Neuronal stem cell (in vitro differentiated cells): ENCODE data around the gene AFF3.
A peak's percentile ranks its signal among the peaks of the same experiment; 100 is the strongest.

Source experiments
- DNase-seq: peaks from one replicate; pipeline ENCODE4 v3.0.0-alpha.2; 2013; ENCODE audit warnings: low spot score
- H2AFZ ChIP-seq: one replicate; pipeline ENCODE4 v1.6.1; 2013; ENCODE audit warnings: mild to moderate bottlenecking, low read length, inconsistent platforms
- H2AK5ac ChIP-seq: 2 replicates; pipeline ENCODE4 v1.6.1; 2013; ENCODE audit warnings: low read depth, mild to moderate bottlenecking, inconsistent platforms, low read length, moderate library complexity, mixed read lengths
- H2BK120ac ChIP-seq: 2 replicates; pipeline ENCODE4 v1.6.1; 2013; ENCODE audit warnings: low read depth, mild to moderate bottlenecking, inconsistent platforms, low read length, moderate library complexity, mixed read lengths
- H2BK12ac ChIP-seq: one replicate; pipeline ENCODE4 v1.6.1; 2013; ENCODE audit warnings: low read length, inconsistent platforms
- H2BK15ac ChIP-seq: 2 replicates; pipeline ENCODE4 v1.6.1; 2013; ENCODE audit warnings: mild to moderate bottlenecking, low read length, inconsistent platforms, mixed read lengths
- H2BK5ac ChIP-seq: one replicate; pipeline ENCODE4 v1.6.1; 2013; ENCODE audit warnings: inconsistent platforms, mild to moderate bottlenecking, low read length, moderate library complexity
- H3K14ac ChIP-seq: one replicate; pipeline ENCODE4 v1.6.1; 2013; ENCODE audit warnings: low read length, inconsistent platforms
- H3K18ac ChIP-seq: 2 replicates; pipeline ENCODE4 v1.6.1; 2013; ENCODE audit warnings: low read length, inconsistent platforms
- H3K23ac ChIP-seq: 2 replicates; pipeline ENCODE4 v1.6.1; 2013; ENCODE audit warnings: low read depth, mild to moderate bottlenecking, mixed read lengths, low read length, inconsistent platforms; ENCODE audit not compliant: poor library complexity
- H3K27ac ChIP-seq: replicated peaks from 3 replicates; pipeline ENCODE4 v1.5.1; 2013; ENCODE audit warnings: low read length, inconsistent platforms
- H3K27me3 ChIP-seq, 3 experiments: 2 replicates each; pipeline ENCODE4 v1.6.1; 2013; ENCODE audit warnings: low read length in 3 of 3, mild to moderate bottlenecking in 2 of 3, inconsistent platforms in 1 of 3, low read depth in 1 of 3, mixed read lengths in 1 of 3, moderate library complexity in 1 of 3; ENCODE audit not compliant: control insufficient read depth in 3 of 3, insufficient read depth in 3 of 3
- H3K36me3 ChIP-seq, 2 donors: replicated peaks in 1 of 2; 2 replicates each; pipeline ENCODE4 v1.6.1; 2013; ENCODE audit warnings: low read length in 2 of 2; ENCODE audit not compliant: control insufficient read depth in 2 of 2, insufficient read depth in 2 of 2
- H3K4ac ChIP-seq: 2 replicates; pipeline ENCODE4 v1.6.1; 2013; ENCODE audit warnings: inconsistent platforms, mild to moderate bottlenecking, low read length, moderate library complexity
- H3K4me1 ChIP-seq, 2 donors: 1 replicate in 1 of 2; 2 replicates in 1 of 2; pipeline ENCODE4 v1.6.1; 2013; ENCODE audit warnings: low read length in 2 of 2, low read depth in 1 of 2; ENCODE audit not compliant: control insufficient read depth in 2 of 2, insufficient read depth in 1 of 2
- H3K4me2 ChIP-seq: one replicate; pipeline ENCODE4 v1.6.1; 2013; ENCODE audit warnings: mild to moderate bottlenecking, low read length, inconsistent platforms; ENCODE audit not compliant: insufficient read depth, poor library complexity, severe bottlenecking
- H3K4me3 ChIP-seq, 2 donors: 2 replicates each; pipeline ENCODE4 v1.5.1; 2013; ENCODE audit warnings: low read length in 2 of 2, mild to moderate bottlenecking in 2 of 2, inconsistent platforms in 1 of 2, moderate library complexity in 1 of 2
- H3K79me1 ChIP-seq: one replicate; pipeline ENCODE4 v1.6.1; 2013; ENCODE audit warnings: low read depth, mild to moderate bottlenecking, inconsistent platforms, low read length, moderate library complexity
- H3K9ac ChIP-seq: one replicate; pipeline ENCODE4 v1.6.1; 2013; ENCODE audit warnings: mild to moderate bottlenecking, low read depth, low read length, inconsistent platforms; ENCODE audit not compliant: poor library complexity
- H3K9me3 ChIP-seq, 2 donors: replicated peaks in 1 of 2; 2 replicates each; pipeline versions ENCODE3 to v1.6.1; 2013; ENCODE audit warnings: low read length in 2 of 2, mild to moderate bottlenecking in 2 of 2, inconsistent platforms in 1 of 2, low read depth in 1 of 2, mixed read lengths in 1 of 2, moderate library complexity in 1 of 2; ENCODE audit not compliant: control insufficient read depth in 2 of 2, insufficient read depth in 1 of 2
- H4K8ac ChIP-seq: one replicate; pipeline ENCODE4 v1.6.1; 2013; ENCODE audit warnings: low read depth, mild to moderate bottlenecking, inconsistent platforms, low read length, moderate library complexity
- H4K91ac ChIP-seq: one replicate; pipeline ENCODE4 v1.6.1; 2013; ENCODE audit warnings: low read length, low read depth, mild to moderate bottlenecking, inconsistent platforms; ENCODE audit not compliant: poor library complexity
- WGBS, 2 donors: extraction: QIAGEN DNeasy Blood & Tissue Kit; methylation state at CpG; one replicate each; pipeline ENCODE4 v1.1.7; 2013; ENCODE audit warnings: missing lambda C conversion rate in 2 of 2, mixed read lengths in 1 of 2; ENCODE audit not compliant: insufficient read length in 2 of 2, insufficient replicate concordance in 1 of 2; ENCODE audit errors: extremely low coverage in 2 of 2; 5-methylcytosine and 5-hydroxymethylcytosine counted together

The AFF3 gene

DNA sequence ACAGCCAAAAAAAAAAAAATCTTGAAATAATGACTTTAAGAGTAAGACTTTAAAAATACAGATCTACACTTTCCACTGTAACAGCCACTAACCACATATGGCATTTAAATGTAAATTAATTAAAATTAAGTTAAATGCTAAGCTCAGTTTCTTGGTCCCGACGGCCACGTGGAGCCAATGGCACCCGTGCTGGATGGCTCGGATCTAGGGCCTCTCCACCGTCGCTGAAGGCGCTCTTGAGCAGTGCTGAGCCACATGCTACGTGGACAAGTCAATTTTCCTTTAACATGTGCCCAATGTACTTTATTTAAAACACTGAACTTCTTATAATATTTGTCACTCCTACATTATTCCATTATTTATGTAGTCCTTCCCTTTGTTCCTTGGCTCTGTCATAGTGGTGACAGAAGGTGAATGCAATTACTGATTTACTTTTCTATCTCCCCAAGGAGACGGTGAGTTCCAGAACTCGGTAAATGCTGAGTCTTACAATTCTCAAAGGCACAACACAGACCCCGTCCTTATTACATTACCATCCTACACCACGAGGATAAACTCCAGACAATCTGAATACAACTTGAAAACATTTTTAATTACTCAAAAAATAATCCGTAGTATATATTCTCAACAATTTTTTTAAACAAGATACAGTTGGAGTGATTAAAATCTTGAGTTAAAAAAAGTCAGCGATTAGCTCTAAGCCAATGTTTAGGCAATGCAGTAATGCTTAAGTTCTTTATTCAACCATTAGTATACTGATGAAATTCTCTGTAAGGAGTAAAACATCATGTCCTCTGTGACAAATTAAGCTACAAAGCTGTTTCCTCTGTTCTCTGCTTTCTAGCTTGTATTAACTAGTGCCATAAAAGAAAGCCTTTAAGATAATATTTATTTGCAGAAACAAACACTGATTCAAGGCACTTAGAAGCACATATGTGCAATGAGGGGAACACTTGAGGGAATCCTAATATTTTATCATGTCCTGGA is 95.1 kb downstream of the AFF3 start:
- no peak overlapping the region for H2BK12ac ChIP-seq
- no peak for DNase-seq

DNA sequence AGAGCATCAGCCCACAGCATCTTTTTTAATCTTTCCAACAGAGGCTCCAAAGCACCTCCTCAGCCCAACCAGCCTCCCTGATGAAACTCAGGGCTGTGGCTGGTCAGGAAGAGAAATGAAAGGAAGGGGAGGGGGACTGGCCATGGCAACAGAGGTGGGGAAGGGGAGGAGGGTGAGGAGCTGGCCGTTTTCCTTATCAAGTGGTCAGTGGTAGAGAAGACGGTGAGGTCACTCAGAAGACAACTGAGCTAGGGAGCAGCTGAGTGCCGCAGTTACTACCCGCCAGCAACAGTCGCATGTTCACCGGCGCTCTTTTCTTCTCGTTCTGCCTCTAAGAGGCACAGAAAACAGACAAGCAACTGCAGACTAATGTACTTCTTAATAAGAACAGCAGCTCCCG is 97.4 kb downstream of the AFF3 start:
- Histone ChIP-seq H2AFZ (no peak overlapping the region), H3K27ac (no peak overlapping the region), H2BK5ac (no peak overlapping the region), H2BK15ac (peak overlapping the region; percentile 67), H3K4me2 (no peak overlapping the region), H3K9ac (no peak overlapping the region), H2AK5ac (no peak overlapping the region), H3K9me3 (no peaks in the 10 kb centered on the region), H3K18ac (peak overlapping the region; percentile 74), H4K8ac (no peak overlapping the region), H3K4ac (no peak overlapping the region), H3K23ac (no peak overlapping the region), H3K14ac (no peak overlapping the region), H3K79me1 (no peaks in the 10 kb centered on the region), H3K4me1 (peaks cover 16 to 22% of the 10 kb centered on the region in 2 donors), H3K36me3 (no peaks in the 10 kb centered on the region), H4K91ac (no peak overlapping the region), H2BK12ac (no peak overlapping the region), H2BK120ac (no peak overlapping the region), H3K27me3 (peaks cover 0 to 9% (median 0%) of the 10 kb centered on the region in 3 experiments), H3K4me3 (no peak overlapping the region)
- no peak for DNase-seq
- WGBS, 2 donors: no CpG with 5 or more reads among the region's 9 CpGs

More for the DNA sequence above, 95.1 kb downstream of the AFF3 start:
- no peak overlapping the region for H2AFZ ChIP-seq
- H2BK120ac ChIP-seq: no peak overlapping the region
- H3K4me1 ChIP-seq: peaks cover 7 to 17% of the 10 kb centered on the region in 2 donors
- 100% methylated on average over 1 of the region's 15 CpGs; no CpG with 5 or more reads in 1 of the 2 donors for WGBS, 2 donors
- no peak overlapping the region for H3K27ac ChIP-seq
- no peaks in the 10 kb centered on the region for H3K36me3 ChIP-seq
- no peak overlapping the region for H3K4me2 ChIP-seq
- H3K4ac ChIP-seq: no peak overlapping the region
- H3K9me3 ChIP-seq: no peaks in the 10 kb centered on the region
- no peak overlapping the region for H3K4me3 ChIP-seq
- no peak overlapping the region for H2AK5ac ChIP-seq
- no peaks in the 10 kb centered on the region for H3K27me3 ChIP-seq
- H3K79me1 ChIP-seq: no peaks in the 10 kb centered on the region
- H3K18ac ChIP-seq: no peak overlapping the region
- no peak overlapping the region for H3K23ac ChIP-seq
- H3K9ac ChIP-seq: no peak overlapping the region
- no peak overlapping the region for H2BK15ac ChIP-seq
- H2BK5ac ChIP-seq: no peak overlapping the region
- no peak overlapping the region for H4K8ac ChIP-seq
- H3K14ac ChIP-seq: no peak overlapping the region
- H4K91ac ChIP-seq: no peak overlapping the region

DNA sequence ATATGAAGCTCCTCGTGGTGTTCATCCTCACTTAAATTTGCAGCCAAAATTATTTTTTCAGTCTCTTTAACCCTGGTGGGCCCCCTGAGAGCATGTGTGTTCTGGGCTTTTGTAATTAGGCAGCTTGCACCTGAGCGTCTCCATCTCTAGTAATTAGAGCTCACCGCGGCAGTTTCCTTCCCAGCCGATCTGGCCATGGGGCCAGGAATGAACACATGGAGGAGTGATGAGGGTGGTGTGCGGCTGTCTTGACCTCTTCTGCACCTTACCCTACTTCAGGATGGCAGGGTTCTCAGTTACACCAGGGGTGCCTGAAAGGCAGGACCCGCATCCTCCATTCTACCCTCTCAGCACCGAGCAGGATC is 98.5 kb downstream of the AFF3 start:
- no CpG with 5 or more reads among the region's 8 CpGs for WGBS, 2 donors
- Histone ChIP-seq H2BK15ac (peak overlapping the region; percentile 23), H3K9me3 (no peaks in the 10 kb centered on the region), H2AFZ (no peak overlapping the region), H2BK12ac (no peak overlapping the region), H3K36me3 (no peaks in the 10 kb centered on the region), H3K27me3 (peaks cover 0 to 11% (median 0%) of the 10 kb centered on the region in 3 experiments), H2AK5ac (no peak overlapping the region), H2BK120ac (no peak overlapping the region), H3K9ac (no peak overlapping the region), H3K14ac (no peak overlapping the region), H4K91ac (no peak overlapping the region), H4K8ac (no peak overlapping the region), H3K4ac (no peak overlapping the region), H3K4me3 (no peak overlapping the region), H3K4me2 (no peak overlapping the region), H3K79me1 (no peaks in the 10 kb centered on the region), H3K4me1 (peaks cover 16 to 22% of the 10 kb centered on the region in 2 donors), H3K18ac (peak overlapping the region; percentile 63), H2BK5ac (no peak overlapping the region), H3K23ac (no peak overlapping the region), H3K27ac (no peak overlapping the region)
- no peak for DNase-seq

DNA sequence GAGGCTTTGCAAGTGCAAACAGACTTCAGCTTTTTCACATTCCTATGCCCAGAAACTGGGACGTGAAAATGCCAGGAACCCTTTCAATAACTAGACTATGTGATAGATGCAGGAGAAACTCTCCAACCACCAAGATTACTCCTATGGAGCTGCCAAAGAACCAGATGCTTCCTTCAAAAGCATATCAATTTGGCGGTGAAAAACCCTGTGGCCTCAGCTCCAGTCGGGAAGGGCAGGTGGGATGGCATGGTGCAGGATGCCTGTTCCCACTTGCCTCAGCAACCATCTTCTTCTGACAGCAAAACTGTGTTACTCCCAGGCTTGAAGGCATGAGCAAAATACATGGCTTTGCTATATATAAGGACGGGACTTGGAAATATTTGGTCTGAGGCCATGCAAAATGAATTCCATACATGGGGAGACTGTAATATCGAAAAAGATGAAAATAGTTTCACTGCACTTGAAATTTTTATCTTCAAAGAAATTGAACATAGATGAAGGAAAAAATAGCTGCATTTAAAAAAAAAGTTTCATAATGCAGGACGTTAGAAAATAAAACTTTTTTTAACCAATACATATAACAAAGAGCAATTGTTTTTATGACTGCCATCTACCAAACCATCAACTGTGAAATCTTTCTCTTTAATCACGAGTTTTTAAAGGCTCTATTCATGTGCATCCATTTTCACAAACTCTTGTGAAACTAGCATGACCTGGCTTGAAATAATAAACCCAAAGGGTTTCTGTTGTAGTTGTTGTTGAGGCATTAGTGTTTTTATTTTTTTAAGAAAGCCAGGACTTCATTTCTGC is 99.1 kb downstream of the AFF3 start:
- Histone ChIP-seq H3K9me3 (no peaks in the 10 kb centered on the region), H4K91ac (no peak overlapping the region), H2BK15ac (no peak overlapping the region), H2BK5ac (no peak overlapping the region), H3K4ac (no peak overlapping the region), H3K18ac (no peak overlapping the region), H4K8ac (no peak overlapping the region), H3K4me2 (no peak overlapping the region), H2BK120ac (no peak overlapping the region), H3K23ac (no peak overlapping the region), H3K4me3 (no peak overlapping the region), H2AFZ (no peak overlapping the region), H3K9ac (no peak overlapping the region), H3K4me1 (peaks cover 16 to 22% of the 10 kb centered on the region in 2 donors), H2BK12ac (no peak overlapping the region), H3K14ac (no peak overlapping the region), H3K36me3 (no peaks in the 10 kb centered on the region), H3K27me3 (peaks cover 0 to 11% (median 0%) of the 10 kb centered on the region in 3 experiments), H3K79me1 (no peaks in the 10 kb centered on the region), H3K27ac (no peak overlapping the region), H2AK5ac (no peak overlapping the region)
- no CpG with 5 or more reads among the region's 7 CpGs for WGBS, 2 donors
- DNase-seq: no peak
